Body of pancreas (tissue), 4 donors: Measurements from ENCODE around the gene XRCC3. TPM values are rescaled to one million over a fixed set of nuclear protein-coding genes. Genes with fewer than 3 reads are reported as not detected.

Experiments used
- ATAC-seq: fragments of 150-250 bp; one replicate; pipeline ENCODE4 v1.9.1; 2016
- DNase-seq, 4 donors: peaks; one replicate each; pipeline ENCODE4 v3.0.0-alpha.2; 2019
- H3K27ac ChIP-seq, 4 donors: fragments of 200-600 bp; sonication (generic); 1 replicate in 3 of 4; 2 replicates in 1 of 4; pipeline versions ENCODE4 v1.5.1 to v1.6.1; 2016 to 2019; ENCODE audit warnings: mild to moderate bottlenecking in 1 of 4, mixed read lengths in 1 of 4, moderate library complexity in 1 of 4
- H3K27me3 ChIP-seq, 2 donors: fragments of 200-600 bp; sonication (generic); one replicate each; pipeline ENCODE4 v1.6.0; 2016; ENCODE audit warnings: mild to moderate bottlenecking in 1 of 2
- H3K36me3 ChIP-seq, 2 donors: fragments of 200-600 bp; sonication (generic); replicated peaks in 1 of 2; 2 replicates each; pipeline ENCODE4 v1.5.1; 2016; ENCODE audit warnings: low read depth in 2 of 2; ENCODE audit not compliant: insufficient read depth in 1 of 2
- H3K4me1 ChIP-seq: fragments of 200-600 bp; sonication (generic); one replicate; pipeline ENCODE4 v1.6.0; 2016
- H3K4me3 ChIP-seq, 2 donors: fragments of 200-600 bp; sonication (generic); 1 replicate in 1 of 2; 2 replicates in 1 of 2; pipeline ENCODE4 v1.5.1; 2016 to 2019
- H3K9me3 ChIP-seq, 3 donors: fragments of 200-600 bp; sonication (generic); 1 replicate in 2 of 3; 2 replicates in 1 of 3; pipeline ENCODE4 v1.5.1; 2016
- CTCF ChIP-seq, 7 experiments: fragments of 450-650 bp in 4 of 7; fragments of 200-600 bp in 3 of 7; sonication (generic) in 3 of 7; IDR thresholded peaks; one replicate each; pipeline ENCODE4 v1.5.1; 2016 to 2019; ENCODE audit warnings: antibody characterized with exemption in 7 of 7
- POLR2A ChIP-seq, 3 donors: fragments of 450-650 bp; IDR thresholded peaks; one replicate each; pipeline ENCODE4 v1.6.1; 2016; ENCODE audit warnings: antibody characterized with exemption in 3 of 3, mild to moderate bottlenecking in 2 of 3
- WGBS, 2 donors: methylation state at CpG; one replicate each; pipeline ENCODE4 v1.1.5; 2017; 5-methylcytosine and 5-hydroxymethylcytosine counted together
- intact Hi-C: fragments of 100-400 bp; cut with DNase I; formaldehyde crosslinking; loops from one replicate; pipeline ENCODE4 v1.15.1; 2023
- total RNA-seq, 2 donors: library from RNA; depleted of rRNA; stranded (reverse); fragments of >200 nt; gene quantifications; one replicate each; pipeline ENCODE4 v1.1.0, GENCODE V29; 2016

Gene XRCC3
- total RNA-seq, 2 donors from 2014 or later = 3.9 to 5.6 TPM

GRCh38 chr14:103719751-103720150 lies 4.5 kb upstream of the XRCC3 start:
- peaks cover 48% of the 10 kb centered on the region for H3K4me1 ChIP-seq
- DNase-seq (no peak), ATAC-seq (no peak)
- H3K36me3 ChIP-seq = no peaks in the 10 kb centered on the region
- H3K27ac ChIP-seq = no peak overlapping the region
- H3K4me3 ChIP-seq = no peak overlapping the region
- TF ChIP-seq POLR2A (IDR thresholded peaks at IDR 0.05) = no peak
- TF ChIP-seq CTCF (IDR thresholded peaks at IDR 0.05) = no peak
- no peaks in the 10 kb centered on the region for H3K9me3 ChIP-seq
- intact Hi-C loops = no loop called here
- 67 to 79% methylated on average over 8 of the region's 8 CpGs for WGBS, 2 donors
- no peaks in the 10 kb centered on the region for H3K27me3 ChIP-seq

GRCh38 chr14:103718572-103718971 lies 3.3 kb upstream of the XRCC3 start:
- H3K27ac ChIP-seq = no peak overlapping the region
- no peaks in the 10 kb centered on the region for H3K9me3 ChIP-seq
- peaks cover 44% of the 10 kb centered on the region for H3K4me1 ChIP-seq
- H3K36me3 ChIP-seq = no peaks in the 10 kb centered on the region
- intact Hi-C loops = no loop called here
- no peak overlapping the region for H3K4me3 ChIP-seq
- H3K27me3 ChIP-seq = no peaks in the 10 kb centered on the region
- 69 to 81% methylated on average over 16 of the region's 16 CpGs for WGBS, 2 donors
- no peak for TF ChIP-seq CTCF (IDR thresholded peaks at IDR 0.05)
- no peak for TF ChIP-seq POLR2A (IDR thresholded peaks at IDR 0.05)
- DNase-seq = no peak
- ATAC-seq = no peak

GRCh38 chr14:103716899-103717411 lies 1.7 kb upstream of the XRCC3 start:
- TF ChIP-seq CTCF (IDR thresholded peaks at IDR 0.05) (no peak), POLR2A (IDR thresholded peaks at IDR 0.05) (no peak)
- Histone ChIP-seq H3K27ac (no peak overlapping the region), H3K9me3 (no peaks in the 10 kb centered on the region), H3K27me3 (no peaks in the 10 kb centered on the region), H3K36me3 (no peaks in the 10 kb centered on the region), H3K4me3 (peak overlapping the region; percentile 40 to 77), H3K4me1 (peaks cover 46% of the 10 kb centered on the region)
- ATAC-seq (no peak), DNase-seq (no peak)
- intact Hi-C loops = no loop called here
- WGBS, 2 donors = 75% methylated on average over 17 of the region's 17 CpGs

- TF ChIP-seq POLR2A (IDR thresholded peaks at IDR 0.05) (no peak), CTCF (IDR thresholded peaks at IDR 0.05) (no peak)
- Histone ChIP-seq H3K27me3 (no peaks in the 10 kb centered on the region), H3K4me1 (peaks cover 53% of the 10 kb centered on the region), H3K36me3 (no peaks in the 10 kb centered on the region), H3K4me3 (peak overlapping the region; percentile 40 to 77), H3K27ac (peak overlapping the region; percentile 50 to 83 (median 70)), H3K9me3 (no peaks in the 10 kb centered on the region)
- ATAC-seq (peak; percentile 5), DNase-seq (peak in 2 of 4 donors; percentile 44 to 45)
- 5 to 17% methylated on average over 10 to 49 of the region's 72 CpGs for WGBS, 2 donors
- intact Hi-C loops = no loop called here
These were observed 995 bp upstream of the XRCC3 start for GRCh38 chr14:103716091-103716801.
